NCI-H2029 treated with DMSO at 0.1 percent for 48 hours (cell line): ENCODE measurements around the gene CD81.

Experiments used
- DNase-seq: peaks from one replicate; lab custom pipeline; 2025; lab: John Stamatoyannopoulos, UW

Gene CD81

DNA sequence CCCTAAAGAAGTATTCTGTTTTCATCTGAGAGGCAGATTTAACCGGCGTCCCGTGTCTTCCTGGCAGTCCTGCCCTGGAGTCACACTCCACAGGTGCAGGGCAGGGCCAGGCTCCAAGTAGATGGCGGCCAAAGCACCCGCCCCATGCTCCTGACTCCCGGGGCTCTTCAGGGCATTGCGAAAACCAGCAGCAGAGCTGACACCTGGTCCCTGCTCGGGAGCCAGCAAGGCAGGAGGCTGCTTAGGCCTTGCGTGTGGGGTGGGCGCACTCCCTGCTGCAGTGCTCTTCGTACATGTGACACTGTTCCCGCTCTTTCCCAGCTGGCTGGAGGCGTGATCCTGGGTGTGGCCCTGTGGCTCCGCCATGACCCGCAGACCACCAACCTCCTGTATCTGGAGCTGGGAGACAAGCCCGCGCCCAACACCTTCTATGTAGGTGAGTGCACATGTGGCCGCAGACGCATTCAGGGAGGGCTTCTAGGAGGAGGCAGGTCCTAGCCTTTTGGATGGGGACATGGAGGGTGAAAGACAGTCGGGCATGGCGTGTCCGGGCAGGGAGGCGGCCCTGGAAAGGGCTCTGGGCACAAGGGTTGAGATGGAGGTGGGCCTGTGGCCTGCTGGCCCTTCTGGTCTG, 13.1 kb downstream of the CD81 start:
- DNase-seq, result no peak

DNA sequence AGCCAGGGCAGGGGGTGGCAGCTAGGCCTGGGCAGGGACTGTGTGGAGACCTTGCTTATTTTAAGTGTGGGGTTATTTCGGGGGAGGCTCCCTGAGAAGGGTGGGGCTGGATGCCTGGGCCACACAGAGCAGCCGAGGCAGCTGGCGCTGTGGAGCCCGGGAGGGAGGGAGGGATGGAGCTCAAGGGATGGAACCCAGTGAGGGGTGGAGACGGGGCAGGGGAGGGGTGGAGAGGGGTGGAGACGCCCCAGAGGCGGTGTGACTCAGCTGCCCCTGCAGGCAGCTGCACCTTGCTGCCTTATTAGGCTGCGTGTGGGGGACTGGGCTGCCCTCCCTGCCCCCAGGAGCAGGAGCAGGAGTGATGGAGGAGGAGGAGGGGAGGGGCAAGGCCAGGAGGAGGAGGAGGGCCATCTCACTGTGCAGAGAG, 13.6 kb downstream of the CD81 start:
- DNase-seq, result no peak

DNA sequence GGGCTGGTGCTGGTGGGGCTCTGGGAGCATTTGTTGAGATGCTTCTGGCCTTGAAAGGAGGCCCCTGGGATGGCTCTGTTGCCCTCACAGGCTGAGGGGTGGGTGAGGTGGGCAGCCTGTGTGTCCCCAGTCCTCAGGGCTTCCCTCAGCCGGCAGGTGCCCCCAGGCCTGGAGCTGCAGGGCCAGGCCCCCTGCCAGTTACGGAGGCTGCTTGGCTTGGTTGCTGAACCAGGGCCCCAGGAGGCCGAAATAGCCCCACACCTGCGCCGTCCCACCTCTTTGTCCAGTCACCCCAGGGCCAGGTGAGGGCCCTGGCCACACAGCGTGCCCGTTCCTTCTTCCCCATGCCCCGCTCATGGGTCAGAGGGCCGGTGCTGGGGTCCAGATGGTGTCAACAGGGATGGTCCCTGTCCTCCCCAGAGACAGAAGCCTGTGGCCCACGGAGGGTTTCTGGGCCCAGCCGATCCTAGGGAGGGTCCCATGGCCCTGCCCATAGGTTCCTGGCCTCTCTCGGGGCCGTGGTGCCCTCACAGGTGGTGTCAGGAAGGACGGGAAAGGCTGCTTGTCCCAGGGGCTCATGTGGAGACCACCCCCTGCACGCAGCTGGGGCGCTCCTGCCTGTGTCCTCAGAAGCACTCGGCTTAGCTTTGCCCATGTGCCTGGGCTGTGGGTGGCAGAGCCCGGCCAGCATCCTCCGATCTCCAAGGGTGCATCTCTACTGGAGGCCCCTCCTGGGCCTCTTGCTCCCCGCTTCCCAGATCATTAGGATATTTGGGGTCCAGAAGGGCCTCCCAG, 14.3 kb downstream of the CD81 start:
- DNase-seq, result no peak

DNA sequence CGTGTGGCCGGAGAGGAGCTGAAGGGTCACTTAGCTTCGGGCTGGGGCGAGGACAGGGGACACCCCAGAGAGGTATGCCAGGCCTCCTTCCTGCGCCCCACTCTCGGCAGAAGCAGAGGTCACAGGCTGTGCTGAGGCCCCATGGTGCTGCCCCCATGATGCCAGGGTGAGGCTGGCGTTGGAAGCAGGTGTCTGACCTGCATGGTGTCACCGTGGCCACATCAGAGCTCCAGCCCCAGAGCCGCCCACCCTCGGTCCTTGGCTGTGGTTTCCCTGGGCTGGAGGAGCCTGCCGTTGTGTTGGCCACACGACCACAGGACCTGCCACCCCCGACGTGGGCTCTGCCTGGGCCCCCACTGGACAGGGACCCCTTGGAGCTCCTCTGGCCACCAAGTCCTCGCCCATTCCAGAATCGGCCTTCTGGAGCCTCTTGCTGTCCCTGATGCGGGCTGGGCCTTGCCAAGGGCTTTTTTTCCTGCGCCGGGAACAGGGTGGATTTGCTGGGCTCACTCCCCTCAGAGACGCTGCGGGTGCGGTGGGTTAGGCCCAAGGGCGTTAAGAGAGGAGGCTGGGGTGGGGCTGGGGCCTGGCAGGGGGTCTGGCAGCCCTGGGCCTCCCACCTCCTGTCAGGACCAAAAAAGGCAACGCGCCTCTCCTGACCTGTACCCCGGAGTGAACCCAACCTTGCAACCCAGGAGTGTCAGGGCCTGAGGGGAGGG, 15.3 kb downstream of the CD81 start:
- DNase-seq, result no peak

DNA sequence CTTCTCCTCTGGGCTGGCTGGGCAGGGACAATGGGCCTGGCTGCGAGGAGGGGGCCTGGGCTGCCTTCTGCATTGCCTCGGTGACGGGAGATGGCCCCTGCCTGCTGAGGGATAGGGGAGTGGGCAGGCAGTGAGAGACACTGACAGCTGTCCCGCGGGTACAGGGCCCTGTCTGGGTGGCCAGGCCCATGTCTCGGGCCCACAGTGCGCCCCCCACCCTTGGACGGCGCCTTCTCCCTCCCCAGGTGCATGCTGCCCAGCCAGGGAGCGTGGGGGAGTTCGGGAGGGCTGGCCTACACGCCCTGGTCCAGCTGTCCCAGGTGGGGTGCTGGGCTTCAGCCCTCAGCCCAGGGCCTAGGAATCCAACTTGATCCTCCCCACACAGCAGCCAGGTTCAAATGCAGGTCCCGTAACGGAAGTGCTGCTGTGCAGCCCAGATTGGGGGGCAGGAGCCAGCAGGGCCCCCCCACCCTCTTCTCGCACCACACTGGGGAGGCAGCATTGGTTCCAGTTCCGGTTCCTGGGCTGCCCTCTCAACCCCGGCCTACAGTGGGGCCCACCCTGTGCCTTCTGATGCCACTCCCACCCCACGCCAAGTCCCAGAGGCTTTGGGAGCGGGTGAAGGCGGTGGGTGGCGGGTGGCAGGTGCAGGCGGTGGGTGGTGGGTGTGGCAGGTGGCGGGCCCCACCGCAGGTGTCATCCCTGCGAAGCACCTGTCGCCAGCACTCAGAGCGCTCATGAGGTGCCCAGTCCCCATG, 16.2 kb downstream of the CD81 start:
- DNase-seq, result no peak

DNA sequence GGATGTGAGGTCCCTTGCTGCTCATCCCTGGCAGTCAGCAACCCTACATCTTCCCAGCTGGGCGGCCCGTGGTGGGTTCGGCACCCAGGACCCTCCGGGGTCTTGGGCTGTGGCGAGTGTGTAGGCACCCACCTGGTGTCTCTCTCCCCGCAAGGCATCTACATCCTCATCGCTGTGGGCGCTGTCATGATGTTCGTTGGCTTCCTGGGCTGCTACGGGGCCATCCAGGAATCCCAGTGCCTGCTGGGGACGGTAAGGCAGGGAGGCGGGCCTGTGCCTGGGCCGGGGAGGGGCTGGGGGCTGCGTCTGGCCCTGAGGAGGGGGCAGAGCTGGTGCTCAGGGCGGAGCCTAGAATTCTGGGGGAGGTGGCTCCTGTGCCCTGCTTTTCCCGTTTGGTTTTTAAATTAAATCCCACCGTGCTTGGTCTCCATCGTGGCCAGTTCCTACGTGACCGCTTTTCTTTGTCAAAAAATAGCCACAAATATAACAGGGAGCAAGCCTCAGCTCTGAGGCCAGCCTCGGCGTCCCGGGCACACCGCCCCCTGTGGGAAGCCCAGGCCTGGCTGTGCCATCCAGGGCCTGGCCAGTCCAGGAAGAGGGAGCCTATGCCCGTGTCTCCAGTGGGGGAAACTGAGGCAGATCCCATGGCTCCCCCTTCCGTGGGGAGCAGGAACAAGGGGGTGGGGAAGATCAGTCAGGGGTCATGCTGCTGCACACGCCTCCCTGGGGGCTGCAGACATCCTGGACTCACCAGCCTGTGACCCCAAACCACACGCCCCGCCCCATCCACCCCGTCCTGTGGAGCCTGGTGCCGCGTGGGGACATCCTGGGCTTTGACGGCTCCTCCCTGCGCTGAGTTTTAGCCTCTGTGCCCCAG, 17.1 kb downstream of the CD81 start:
- no peak for DNase-seq

DNA sequence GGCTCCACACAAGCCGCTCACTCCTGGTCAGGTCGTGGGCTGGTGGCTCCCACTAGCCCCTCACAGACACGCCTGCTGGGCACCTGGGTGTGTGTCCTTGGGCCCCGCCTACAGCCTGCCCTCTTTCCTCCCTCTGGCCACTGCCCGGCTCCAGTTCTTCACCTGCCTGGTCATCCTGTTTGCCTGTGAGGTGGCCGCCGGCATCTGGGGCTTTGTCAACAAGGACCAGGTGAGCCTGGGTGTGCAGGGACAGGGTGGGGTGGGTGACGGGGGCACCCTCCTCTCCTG, 17.7 kb downstream of the CD81 start:
- no peak for DNase-seq

DNA sequence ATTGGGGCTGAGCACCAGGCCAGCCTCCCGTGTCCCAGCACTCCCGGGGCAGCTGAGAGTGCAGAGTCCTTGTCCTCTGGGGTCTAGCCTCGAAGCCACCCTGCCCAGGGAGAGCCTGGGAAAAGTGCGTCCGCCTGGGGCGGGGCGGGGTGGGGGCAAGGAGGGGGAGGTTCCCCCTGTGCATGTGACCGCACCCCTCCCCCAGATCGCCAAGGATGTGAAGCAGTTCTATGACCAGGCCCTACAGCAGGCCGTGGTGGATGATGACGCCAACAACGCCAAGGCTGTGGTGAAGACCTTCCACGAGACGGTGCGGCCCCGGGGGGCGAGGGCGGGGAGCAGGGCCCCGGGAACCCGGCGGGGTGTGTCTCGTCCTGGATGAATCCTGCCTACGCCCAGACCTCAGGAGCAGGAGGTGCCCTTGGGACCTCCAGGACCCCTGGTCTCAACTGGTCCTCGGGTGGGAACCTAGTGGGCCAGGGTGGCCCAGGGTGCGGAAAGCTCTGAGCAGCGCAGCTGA, 18.2 kb downstream of the CD81 start:
- DNase-seq, result no peak

DNA sequence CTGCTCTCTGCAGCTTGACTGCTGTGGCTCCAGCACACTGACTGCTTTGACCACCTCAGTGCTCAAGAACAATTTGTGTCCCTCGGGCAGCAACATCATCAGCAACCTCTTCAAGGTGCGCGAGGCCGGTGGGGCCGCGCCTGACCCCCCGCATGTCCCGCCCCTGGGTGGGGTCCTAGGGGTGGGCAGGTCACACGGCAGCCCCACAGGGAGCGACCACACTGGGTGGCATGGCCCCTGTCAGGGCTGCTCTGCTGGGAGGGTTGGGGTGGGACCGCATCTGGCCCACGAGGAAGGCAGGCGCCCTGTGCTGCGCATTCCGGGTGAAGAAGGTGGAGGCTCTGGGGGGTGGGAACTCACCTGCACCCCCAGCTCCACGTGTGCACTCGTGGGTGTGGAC, 18.7 kb downstream of the CD81 start:
- DNase-seq, result no peak

DNA sequence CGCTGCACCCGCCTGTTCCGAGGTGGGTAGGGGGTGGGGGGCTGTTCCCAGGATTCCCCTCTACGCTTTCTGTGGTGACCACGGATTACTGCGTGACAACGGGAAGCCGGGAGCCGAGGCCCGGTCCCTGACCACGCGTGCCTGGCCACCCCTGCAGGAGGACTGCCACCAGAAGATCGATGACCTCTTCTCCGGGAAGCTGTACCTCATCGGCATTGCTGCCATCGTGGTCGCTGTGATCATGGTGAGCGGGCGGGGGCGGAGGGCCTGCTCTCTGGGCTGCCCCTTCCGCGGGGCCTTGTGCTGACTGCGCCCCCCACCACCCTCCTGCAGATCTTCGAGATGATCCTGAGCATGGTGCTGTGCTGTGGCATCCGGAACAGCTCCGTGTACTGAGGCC, 19.4 kb downstream of the CD81 start:
- DNase-seq, result no peak

DNA sequence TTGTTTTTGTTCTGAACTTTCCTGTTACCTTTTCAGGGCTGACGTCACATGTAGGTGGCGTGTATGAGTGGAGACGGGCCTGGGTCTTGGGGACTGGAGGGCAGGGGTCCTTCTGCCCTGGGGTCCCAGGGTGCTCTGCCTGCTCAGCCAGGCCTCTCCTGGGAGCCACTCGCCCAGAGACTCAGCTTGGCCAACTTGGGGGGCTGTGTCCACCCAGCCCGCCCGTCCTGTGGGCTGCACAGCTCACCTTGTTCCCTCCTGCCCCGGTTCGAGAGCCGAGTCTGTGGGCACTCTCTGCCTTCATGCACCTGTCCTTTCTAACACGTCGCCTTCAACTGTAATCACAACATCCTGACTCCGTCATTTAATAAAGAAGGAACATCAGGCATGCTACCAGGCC, 19.9 kb downstream of the CD81 start:
- DNase-seq, result no peak

DNA sequence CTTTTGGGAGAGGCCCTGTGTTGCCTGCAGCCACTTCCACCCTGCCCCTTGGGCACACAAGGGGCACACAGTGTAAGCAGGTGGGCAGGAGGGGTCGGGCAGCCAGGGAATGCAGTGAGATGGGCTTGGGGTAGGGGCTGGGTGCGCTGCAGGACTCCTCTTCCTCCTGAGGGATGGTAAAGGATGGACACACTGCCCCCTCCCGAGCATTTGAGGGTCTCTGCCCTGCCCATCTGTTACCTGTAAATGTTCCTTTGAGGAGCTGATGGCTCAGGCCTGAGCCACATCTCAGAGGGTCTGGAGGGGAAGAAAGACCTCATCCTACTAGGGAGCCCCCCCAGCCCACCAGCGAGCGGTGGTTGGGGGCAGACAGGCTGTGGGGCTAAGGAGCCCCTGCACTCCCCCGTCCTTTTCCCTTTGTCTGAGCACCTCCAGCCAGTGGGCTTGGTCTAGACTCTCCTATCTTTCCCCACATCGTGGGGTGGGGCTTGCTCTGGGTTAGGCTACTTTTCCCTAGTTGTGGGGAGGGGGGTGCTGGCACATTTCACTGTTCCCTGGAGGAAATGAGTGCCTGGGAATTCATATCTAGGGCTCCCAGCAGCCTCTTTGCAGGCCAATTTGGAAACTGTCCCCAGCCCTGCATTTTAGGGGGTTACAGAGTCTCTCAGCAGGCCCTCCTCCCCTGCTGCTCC, 21.7 kb downstream of the CD81 start:
- DNase-seq, result no peak

DNA sequence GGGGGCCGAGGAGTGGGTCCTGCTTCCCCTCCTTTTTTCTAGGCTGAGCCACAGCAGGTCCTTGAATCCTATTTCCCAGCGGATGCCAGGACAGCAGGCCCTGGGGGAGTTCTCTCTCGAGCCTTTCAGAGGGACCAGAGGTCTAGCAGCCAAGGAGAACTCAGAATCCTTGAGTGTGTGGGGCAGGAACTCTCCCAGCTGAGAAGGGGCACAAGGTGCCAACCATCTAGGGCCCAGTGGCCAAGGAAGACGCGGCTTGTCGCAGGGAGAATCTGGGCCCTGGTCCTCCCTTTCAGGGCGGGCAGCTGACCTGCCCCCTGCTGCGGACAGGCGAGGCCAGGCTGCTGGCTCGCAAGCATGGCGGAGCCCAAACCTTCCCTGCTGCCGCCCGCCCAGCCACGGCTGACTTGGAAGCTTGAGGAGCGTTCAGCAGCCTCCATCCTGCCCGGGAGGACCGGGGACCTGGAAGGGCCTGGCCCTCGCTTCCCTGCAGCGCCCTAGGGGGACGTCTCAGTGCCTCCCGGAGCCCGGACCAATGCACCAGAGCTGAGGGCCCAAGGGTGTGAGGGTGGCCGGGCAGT, 22.5 kb downstream of the CD81 start:
- no peak for DNase-seq

DNA sequence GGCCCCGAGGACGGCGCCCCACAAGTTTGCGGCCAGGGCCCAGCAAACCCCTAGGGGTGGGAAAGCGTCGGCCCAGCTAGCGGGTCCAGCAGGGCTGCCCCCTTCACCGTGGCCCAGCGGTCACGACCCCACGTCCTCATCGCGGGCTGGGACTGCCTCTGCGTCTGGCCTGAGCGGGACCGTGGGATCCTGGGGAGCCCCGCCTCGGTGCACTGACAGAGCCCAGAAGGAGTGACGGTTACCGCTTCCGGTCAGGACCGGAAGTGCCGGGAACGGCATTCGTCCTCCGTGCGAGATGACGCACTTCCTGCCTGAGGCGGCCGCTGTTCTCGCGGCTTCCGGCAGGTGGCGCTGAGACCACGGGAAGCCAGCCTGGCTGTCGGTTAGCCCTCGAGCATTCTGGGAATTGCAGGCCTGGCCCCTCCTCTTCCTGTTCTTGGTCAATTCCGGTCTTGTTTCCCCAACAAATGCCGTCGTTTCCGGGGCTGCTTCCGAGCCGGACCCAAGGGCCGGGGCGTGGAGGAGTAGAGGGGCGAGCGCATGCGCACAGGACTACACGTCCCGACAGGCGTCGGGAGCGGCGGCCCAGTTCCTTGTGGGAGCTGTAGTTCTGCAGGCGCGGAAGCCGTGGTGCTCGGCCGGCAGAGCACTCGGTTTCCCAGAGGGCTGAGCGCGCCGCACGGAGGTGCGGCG, 23.1 kb downstream of the CD81 start, which contains the start of gene TSSC4:
Gene TSSC4, plus strand, starts transcription at position 682 of the 693 bp plus-strand sequence. CDS start 1,884 bp downstream, outside the sequence.
- peak; percentile 98 for DNase-seq

DNA sequence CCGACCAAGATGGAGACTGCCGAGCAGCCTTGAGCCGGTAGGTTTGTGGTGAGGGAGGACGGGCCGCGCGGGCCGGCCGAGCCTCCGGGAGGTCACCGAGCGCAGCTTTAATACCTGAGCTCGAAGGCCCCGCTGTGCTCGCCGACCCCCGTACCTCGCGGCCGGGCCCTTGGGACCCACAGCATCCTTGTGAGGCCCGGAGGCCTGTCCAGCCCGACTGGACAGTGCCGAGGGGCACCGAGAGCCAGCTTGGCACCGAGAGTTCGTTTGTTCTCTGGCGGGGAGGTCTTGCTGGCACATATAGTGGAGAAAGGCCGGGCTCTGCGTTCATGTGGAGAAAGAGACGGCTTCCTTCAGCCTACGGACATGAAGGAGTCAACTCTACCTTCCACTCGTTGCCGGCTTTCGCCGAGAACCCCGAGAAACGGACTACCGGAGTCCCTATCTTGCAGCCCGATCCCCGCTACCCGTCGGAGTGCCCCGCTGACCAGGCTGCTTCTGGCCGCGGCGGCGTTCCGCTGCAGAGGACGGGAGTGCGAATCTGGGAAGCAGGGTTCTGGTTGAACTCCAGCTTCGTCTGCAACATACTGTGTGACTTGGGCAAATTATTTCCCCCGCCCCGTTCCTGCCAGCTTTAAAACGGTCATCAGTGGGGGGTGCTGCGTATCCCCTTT, 23.8 kb downstream of the CD81 start:
- DNase-seq, result no peak

DNA sequence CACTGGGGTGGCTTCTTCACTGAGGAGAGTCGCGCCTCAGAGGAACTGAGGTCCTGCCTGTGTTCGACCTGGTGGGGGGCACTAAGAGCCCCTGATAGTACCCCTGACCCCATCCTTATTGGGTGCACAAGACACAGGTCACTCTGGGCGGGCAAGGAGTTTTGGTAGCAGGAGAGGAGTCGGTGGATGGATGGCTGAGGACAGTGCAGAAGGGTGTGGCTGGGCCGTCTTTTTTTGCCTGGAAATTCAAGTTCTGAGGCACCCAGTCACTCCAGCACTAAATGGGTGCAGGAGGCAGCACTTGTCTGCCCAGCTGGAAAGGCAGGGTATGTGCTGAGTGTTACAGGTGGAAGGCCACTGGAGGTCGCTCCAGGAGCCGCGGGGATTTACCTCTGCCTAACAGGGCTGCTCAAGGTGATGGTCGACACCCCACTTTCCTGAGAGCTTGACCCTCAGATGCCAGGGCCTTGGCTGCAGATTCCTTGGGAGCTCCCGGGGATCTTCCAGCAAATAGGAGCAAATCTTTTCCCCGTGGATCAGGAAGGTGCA, 24.4 kb downstream of the CD81 start:
- DNase-seq, result no peak

DNA sequence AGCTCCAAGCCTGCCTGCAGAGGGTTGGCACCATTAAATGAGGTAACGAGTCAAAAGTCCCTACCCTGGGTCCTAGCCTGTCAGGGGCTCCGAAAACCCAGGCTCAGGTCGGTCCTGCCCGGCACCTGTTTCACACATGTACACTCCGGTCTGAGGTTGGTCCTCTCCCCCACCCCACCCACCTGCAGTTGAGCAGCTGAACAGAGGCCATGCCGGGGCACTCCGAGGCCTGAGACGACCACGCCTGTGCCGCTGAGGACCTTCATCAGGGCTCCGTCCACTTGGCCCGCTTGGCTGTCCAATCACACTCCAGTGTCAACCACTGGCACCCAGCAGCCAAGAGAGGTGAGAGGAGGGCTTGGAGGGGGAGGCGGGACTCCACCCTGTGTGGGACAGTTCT, 25.0 kb downstream of the CD81 start:
- no peak for DNase-seq

DNA sequence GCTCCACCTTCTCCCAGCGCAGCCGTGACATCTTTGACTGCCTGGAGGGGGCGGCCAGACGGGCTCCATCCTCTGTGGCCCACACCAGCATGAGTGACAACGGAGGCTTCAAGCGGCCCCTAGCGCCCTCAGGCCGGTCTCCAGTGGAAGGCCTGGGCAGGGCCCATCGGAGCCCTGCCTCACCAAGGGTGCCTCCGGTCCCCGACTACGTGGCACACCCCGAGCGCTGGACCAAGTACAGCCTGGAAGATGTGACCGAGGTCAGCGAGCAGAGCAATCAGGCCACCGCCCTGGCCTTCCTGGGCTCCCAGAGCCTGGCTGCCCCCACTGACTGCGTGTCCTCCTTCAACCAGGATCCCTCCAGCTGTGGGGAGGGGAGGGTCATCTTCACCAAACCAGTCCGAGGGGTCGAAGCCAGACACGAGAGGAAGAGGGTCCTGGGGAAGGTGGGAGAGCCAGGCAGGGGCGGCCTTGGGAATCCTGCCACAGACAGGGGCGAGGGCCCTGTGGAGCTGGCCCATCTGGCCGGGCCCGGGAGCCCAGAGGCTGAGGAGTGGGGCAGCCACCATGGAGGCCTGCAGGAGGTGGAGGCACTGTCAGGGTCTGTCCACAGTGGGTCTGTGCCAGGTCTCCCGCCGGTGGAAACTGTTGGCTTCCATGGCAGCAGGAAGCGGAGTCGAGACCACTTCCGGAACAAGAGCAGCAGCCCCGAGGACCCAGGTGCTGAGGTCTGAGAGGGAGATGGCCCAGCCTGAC, 26.0 kb downstream of the CD81 start:
- no peak for DNase-seq
